ENCODE measurements around the gene TYR. TPM values are rescaled to one million over a fixed set of nuclear protein-coding genes. Genes with fewer than 3 reads are reported as not detected.

The TYR gene
- total and polyA plus RNA-seq, 2 donors (not counting 1 experiment from before 2014, with no cell fraction given), result not detected

DNA sequence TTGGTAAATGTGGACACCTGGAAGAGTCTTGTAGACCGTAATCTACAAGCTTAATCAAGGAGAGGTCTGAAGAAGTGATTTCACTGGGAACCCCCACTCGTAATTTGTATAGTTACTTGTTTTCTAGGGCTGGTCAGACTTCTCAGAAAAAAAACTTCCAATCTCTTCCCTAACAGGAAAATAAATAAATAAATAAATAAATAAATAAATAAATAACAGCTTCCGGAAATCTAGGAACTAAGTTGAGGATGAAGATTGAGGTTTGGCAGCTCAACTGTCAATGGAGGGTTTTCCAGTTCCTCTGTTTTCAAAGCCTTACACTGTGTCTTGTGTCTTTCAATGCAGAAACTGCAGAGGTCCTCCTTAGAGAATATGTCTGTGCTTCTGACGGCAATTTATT, 17.7 kb upstream of the TYR start:
- H3K9me3 ChIP-seq (ENCODE audit: control insufficient read depth, insufficient read depth, low read depth, low read length), result no peaks in the 10 kb centered on the region
- H2AFZ ChIP-seq (ENCODE audit: low read length), result no peak overlapping the region
- H4K20me1 ChIP-seq (ENCODE audit: control insufficient read depth, extremely low read depth, insufficient read depth, low read length), result no peaks in the 10 kb centered on the region
- no peak overlapping the region for H3K27ac ChIP-seq (ENCODE audit: insufficient read depth, low read length)
- no peaks in the 10 kb centered on the region for H3K79me2 ChIP-seq (ENCODE audit: control insufficient read depth, insufficient read depth, low read length)
- H3K4me1 ChIP-seq (ENCODE audit: control insufficient read depth, extremely low read depth, insufficient read depth, low read length), result no peaks in the 10 kb centered on the region
- H3K27me3 ChIP-seq (ENCODE audit: control insufficient read depth, insufficient read depth, low read length), result no peaks in the 10 kb centered on the region
- no peak overlapping the region for H3K4me3 ChIP-seq (replicated peaks in 1 of 4; ENCODE audit: control extremely low read depth in 1 of 4, insufficient read depth in 1 of 4, low read depth in 3 of 4, low read length in 4 of 4)
- no peaks in the 10 kb centered on the region for H3K36me3 ChIP-seq (ENCODE audit: control insufficient read depth, insufficient read depth, low read length)
- H3K9ac ChIP-seq (ENCODE audit: insufficient read depth, low read length), result no peak overlapping the region
- no peak for TF ChIP-seq EZH2 (IDR thresholded peaks at IDR 0.05; ENCODE audit: low read length, missing control alignments)
- TF ChIP-seq, protein P1, sequence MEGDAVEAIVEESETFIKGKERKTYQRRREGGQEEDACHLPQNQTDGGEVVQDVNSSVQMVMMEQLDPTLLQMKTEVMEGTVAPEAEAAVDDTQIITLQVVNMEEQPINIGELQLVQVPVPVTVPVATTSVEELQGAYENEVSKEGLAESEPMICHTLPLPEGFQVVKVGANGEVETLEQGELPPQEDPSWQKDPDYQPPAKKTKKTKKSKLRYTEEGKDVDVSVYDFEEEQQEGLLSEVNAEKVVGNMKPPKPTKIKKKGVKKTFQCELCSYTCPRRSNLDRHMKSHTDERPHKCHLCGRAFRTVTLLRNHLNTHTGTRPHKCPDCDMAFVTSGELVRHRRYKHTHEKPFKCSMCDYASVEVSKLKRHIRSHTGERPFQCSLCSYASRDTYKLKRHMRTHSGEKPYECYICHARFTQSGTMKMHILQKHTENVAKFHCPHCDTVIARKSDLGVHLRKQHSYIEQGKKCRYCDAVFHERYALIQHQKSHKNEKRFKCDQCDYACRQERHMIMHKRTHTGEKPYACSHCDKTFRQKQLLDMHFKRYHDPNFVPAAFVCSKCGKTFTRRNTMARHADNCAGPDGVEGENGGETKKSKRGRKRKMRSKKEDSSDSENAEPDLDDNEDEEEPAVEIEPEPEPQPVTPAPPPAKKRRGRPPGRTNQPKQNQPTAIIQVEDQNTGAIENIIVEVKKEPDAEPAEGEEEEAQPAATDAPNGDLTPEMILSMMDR (conservative IDR thresholded peaks at IDR 0.05 in 1 of 2, IDR thresholded peaks at IDR 0.05 in 1 of 2; ENCODE audit: low read depth in 1 of 2, low read length in 2 of 2), result no peak
- no peak for DNase-seq (ENCODE audit: low read depth in 2 of 2)
- H3K4me2 ChIP-seq (ENCODE audit: extremely low read depth, insufficient read depth, low read length), result no peak overlapping the region

DNA sequence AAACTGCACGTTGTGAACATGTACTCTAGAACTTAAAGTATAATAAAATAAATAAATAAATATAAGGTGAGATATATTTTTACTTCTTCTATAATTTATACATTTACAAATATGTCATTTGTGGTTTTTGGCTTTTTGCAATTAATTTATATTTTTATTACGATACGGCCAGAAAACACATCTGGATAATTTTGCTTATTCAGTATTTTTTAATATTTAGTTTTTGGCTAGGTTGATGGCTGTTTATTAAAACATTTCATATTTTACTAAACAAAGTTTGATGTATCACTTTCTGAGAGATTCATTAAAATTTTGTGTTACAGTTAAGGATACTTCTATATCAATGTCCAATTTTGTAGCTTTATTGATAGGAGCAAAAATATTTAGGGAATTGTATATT, 15.7 kb upstream of the TYR start:
- H3K27me3 ChIP-seq (ENCODE audit: control insufficient read depth, insufficient read depth, low read length), result no peaks in the 10 kb centered on the region
- H3K27ac ChIP-seq (ENCODE audit: insufficient read depth, low read length), result no peak overlapping the region
- H3K4me2 ChIP-seq (ENCODE audit: extremely low read depth, insufficient read depth, low read length), result no peak overlapping the region
- H4K20me1 ChIP-seq (ENCODE audit: control insufficient read depth, extremely low read depth, insufficient read depth, low read length), result no peaks in the 10 kb centered on the region
- no peaks in the 10 kb centered on the region for H3K79me2 ChIP-seq (ENCODE audit: control insufficient read depth, insufficient read depth, low read length)
- H3K4me1 ChIP-seq (ENCODE audit: control insufficient read depth, extremely low read depth, insufficient read depth, low read length), result no peaks in the 10 kb centered on the region
- TF ChIP-seq, protein P1 (conservative IDR thresholded peaks at IDR 0.05 in 1 of 2, IDR thresholded peaks at IDR 0.05 in 1 of 2; ENCODE audit: low read depth in 1 of 2, low read length in 2 of 2), result no peak
- no peak for TF ChIP-seq EZH2 (IDR thresholded peaks at IDR 0.05; ENCODE audit: low read length, missing control alignments)
- no peak for DNase-seq (ENCODE audit: low read depth in 2 of 2)
- no peak overlapping the region for H3K4me3 ChIP-seq (replicated peaks in 1 of 4; ENCODE audit: control extremely low read depth in 1 of 4, insufficient read depth in 1 of 4, low read depth in 3 of 4, low read length in 4 of 4)
- H3K36me3 ChIP-seq (ENCODE audit: control insufficient read depth, insufficient read depth, low read length), result no peaks in the 10 kb centered on the region
- H3K9ac ChIP-seq (ENCODE audit: insufficient read depth, low read length), result no peak overlapping the region
- no peak overlapping the region for H2AFZ ChIP-seq (ENCODE audit: low read length)
- H3K9me3 ChIP-seq (ENCODE audit: control insufficient read depth, insufficient read depth, low read depth, low read length), result no peaks in the 10 kb centered on the region

DNA sequence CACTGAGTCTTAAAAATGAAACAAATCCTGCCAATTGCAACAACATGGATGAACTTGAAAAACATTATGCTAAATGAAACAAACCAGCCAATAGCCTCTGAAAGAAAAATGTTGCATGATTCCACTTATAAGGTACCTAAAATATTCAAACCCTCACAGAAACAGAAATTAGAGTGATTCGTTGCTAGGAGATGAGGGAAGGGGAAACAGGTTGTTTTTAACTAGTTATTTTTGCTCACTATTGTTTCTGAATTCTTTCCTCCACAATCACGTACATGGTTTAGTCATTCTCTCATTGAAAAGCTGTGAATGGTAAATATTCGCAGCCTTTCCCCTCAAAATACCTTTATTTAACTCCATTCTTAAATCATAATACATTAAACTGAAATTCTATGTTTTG, 14.0 kb upstream of the TYR start:
- Histone ChIP-seq H3K4me1 (ENCODE audit: control insufficient read depth, extremely low read depth, insufficient read depth, low read length) (no peaks in the 10 kb centered on the region), H3K27ac (ENCODE audit: insufficient read depth, low read length) (no peak overlapping the region), H2AFZ (ENCODE audit: low read length) (no peak overlapping the region), H3K79me2 (ENCODE audit: control insufficient read depth, insufficient read depth, low read length) (no peaks in the 10 kb centered on the region), H3K4me2 (ENCODE audit: extremely low read depth, insufficient read depth, low read length) (no peak overlapping the region), H3K27me3 (ENCODE audit: control insufficient read depth, insufficient read depth, low read length) (no peaks in the 10 kb centered on the region), H3K9ac (ENCODE audit: insufficient read depth, low read length) (no peak overlapping the region), H4K20me1 (ENCODE audit: control insufficient read depth, extremely low read depth, insufficient read depth, low read length) (no peaks in the 10 kb centered on the region), H3K9me3 (ENCODE audit: control insufficient read depth, insufficient read depth, low read depth, low read length) (no peaks in the 10 kb centered on the region), H3K36me3 (ENCODE audit: control insufficient read depth, insufficient read depth, low read length) (no peaks in the 10 kb centered on the region), H3K4me3 (replicated peaks in 1 of 4; ENCODE audit: control extremely low read depth in 1 of 4, insufficient read depth in 1 of 4, low read depth in 3 of 4, low read length in 4 of 4) (no peak overlapping the region)
- TF ChIP-seq, protein P1 (conservative IDR thresholded peaks at IDR 0.05 in 1 of 2, IDR thresholded peaks at IDR 0.05 in 1 of 2; ENCODE audit: low read depth in 1 of 2, low read length in 2 of 2), result no peak
- TF ChIP-seq EZH2 (IDR thresholded peaks at IDR 0.05; ENCODE audit: low read length, missing control alignments), result no peak
- no peak for DNase-seq (ENCODE audit: low read depth in 2 of 2)
